Activated naive CD4-positive, alpha-beta T cell treated with anti-CD3 and anti-CD28 coated beads, Interleukin-2, amount 50 U/mL, for 24 hours (primary cell): ENCODE measurements around the gene NPIPB2.
"Not testable (repeated sequence)": the region's sequence is repeated elsewhere in the genome, so short reads cannot be mapped to it uniquely, and the experiment has no call there.

Experiments used
- H3K27ac Mint-ChIP-seq: one replicate; pipeline ENCODE4 v1.8.0; 2021; ENCODE audit warnings: mild to moderate bottlenecking, mixed read lengths
- H3K27me3 Mint-ChIP-seq: one replicate; pipeline ENCODE4 v1.8.0; 2021; ENCODE audit warnings: mixed read lengths
- H3K36me3 Mint-ChIP-seq: one replicate; pipeline ENCODE4 v1.8.0; 2021; ENCODE audit warnings: mixed read lengths
- H3K4me1 Mint-ChIP-seq: one replicate; pipeline ENCODE4 v1.8.0; 2021; ENCODE audit warnings: mixed read lengths
- H3K4me3 Mint-ChIP-seq: one replicate; pipeline ENCODE4 v1.8.0; 2021; ENCODE audit warnings: mild to moderate bottlenecking, mixed read lengths
- H3K9me3 Mint-ChIP-seq: one replicate; pipeline ENCODE4 v1.8.0; 2021; ENCODE audit warnings: mixed read lengths

Gene NPIPB2

GRCh38 chr16:11941945-11942344 lies at the start of gene NPIPB2:
Gene NPIPB2 (minus strand): TSS chr16:11942045. CDS start chr16:11942045, 0 bp downstream.
- H3K9me3 Mint-ChIP-seq, H3K36me3 Mint-ChIP-seq, H3K4me1 Mint-ChIP-seq, H3K27me3 Mint-ChIP-seq, H3K4me3 Mint-ChIP-seq, H3K27ac Mint-ChIP-seq: not testable (repeated sequence)

- peaks cover 2% of the 10 kb centered on the region for H3K36me3 Mint-ChIP-seq
- H3K4me3 Mint-ChIP-seq, result no peak overlapping the region
- no peaks in the 10 kb centered on the region for H3K27me3 Mint-ChIP-seq
- H3K9me3 Mint-ChIP-seq, result no peaks in the 10 kb centered on the region
- peaks cover 6% of the 10 kb centered on the region for H3K4me1 Mint-ChIP-seq
- peak overlapping the region; percentile 65 for H3K27ac Mint-ChIP-seq
These were observed 49.0 kb upstream of the NPIPB2 start for GRCh38 chr16:11990702-11991390.

GRCh38 chr16:11988258-11988978 lies 46.6 kb upstream of the NPIPB2 start:
- no peaks in the 10 kb centered on the region for H3K27me3 Mint-ChIP-seq
- peaks cover 2% of the 10 kb centered on the region for H3K36me3 Mint-ChIP-seq
- no peaks in the 10 kb centered on the region for H3K9me3 Mint-ChIP-seq
- peaks cover 8% of the 10 kb centered on the region for H3K4me1 Mint-ChIP-seq
- no peak overlapping the region for H3K27ac Mint-ChIP-seq
- H3K4me3 Mint-ChIP-seq, result no peak overlapping the region

- H3K27me3 Mint-ChIP-seq, result no peaks in the 10 kb centered on the region
- H3K4me1 Mint-ChIP-seq, result peaks cover 8% of the 10 kb centered on the region
- no peak overlapping the region for H3K27ac Mint-ChIP-seq
- H3K4me3 Mint-ChIP-seq, result no peak overlapping the region
- peaks cover 2% of the 10 kb centered on the region for H3K36me3 Mint-ChIP-seq
- no peaks in the 10 kb centered on the region for H3K9me3 Mint-ChIP-seq
These were observed 44.7 kb upstream of the NPIPB2 start for GRCh38 chr16:11986521-11987057.

GRCh38 chr16:11985250-11985649 lies 43.4 kb upstream of the NPIPB2 start:
- H3K4me1 Mint-ChIP-seq, result peaks cover 16% of the 10 kb centered on the region
- H3K4me3 Mint-ChIP-seq, result no peak overlapping the region
- no peaks in the 10 kb centered on the region for H3K27me3 Mint-ChIP-seq
- no peaks in the 10 kb centered on the region for H3K9me3 Mint-ChIP-seq
- H3K36me3 Mint-ChIP-seq, result peaks cover 2% of the 10 kb centered on the region
- H3K27ac Mint-ChIP-seq, result no peak overlapping the region

- Mint-ChIP-seq H3K36me3 (peaks cover 2% of the 10 kb centered on the region), H3K4me3 (no peak overlapping the region), H3K27me3 (no peaks in the 10 kb centered on the region), H3K9me3 (no peaks in the 10 kb centered on the region), H3K27ac (no peak overlapping the region), H3K4me1 (peaks cover 50% of the 10 kb centered on the region)
These were observed 38.4 kb upstream of the NPIPB2 start for GRCh38 chr16:11980136-11980844.

- H3K4me1 Mint-ChIP-seq, result peaks cover 47% of the 10 kb centered on the region
- no peaks in the 10 kb centered on the region for H3K9me3 Mint-ChIP-seq
- H3K36me3 Mint-ChIP-seq, result peaks cover 2% of the 10 kb centered on the region
- no peaks in the 10 kb centered on the region for H3K27me3 Mint-ChIP-seq
- H3K4me3 Mint-ChIP-seq, result no peak overlapping the region
- no peak overlapping the region for H3K27ac Mint-ChIP-seq
These were observed 37.3 kb upstream of the NPIPB2 start for GRCh38 chr16:11979013-11979672.

- Mint-ChIP-seq H3K27ac (peak overlapping the region; percentile 41), H3K36me3 (peaks cover 2% of the 10 kb centered on the region), H3K27me3 (no peaks in the 10 kb centered on the region), H3K4me1 (peaks cover 47% of the 10 kb centered on the region), H3K9me3 (no peaks in the 10 kb centered on the region), H3K4me3 (peak overlapping the region; percentile 94)
These were observed 36.2 kb upstream of the NPIPB2 start for GRCh38 chr16:11978080-11978479.

GRCh38 chr16:11977376-11978041 lies 35.7 kb upstream of the NPIPB2 start:
- no peaks in the 10 kb centered on the region for H3K27me3 Mint-ChIP-seq
- no peaks in the 10 kb centered on the region for H3K9me3 Mint-ChIP-seq
- H3K4me3 Mint-ChIP-seq, result peak overlapping the region; percentile 94
- H3K36me3 Mint-ChIP-seq, result peaks cover 2% of the 10 kb centered on the region
- H3K4me1 Mint-ChIP-seq, result peaks cover 47% of the 10 kb centered on the region
- peak overlapping the region; percentile 90 for H3K27ac Mint-ChIP-seq

- H3K4me3 Mint-ChIP-seq, result peak overlapping the region; percentile 94
- H3K27ac Mint-ChIP-seq, result peak overlapping the region; percentile 90
- no peaks in the 10 kb centered on the region for H3K9me3 Mint-ChIP-seq
- no peaks in the 10 kb centered on the region for H3K27me3 Mint-ChIP-seq
- peaks cover 47% of the 10 kb centered on the region for H3K4me1 Mint-ChIP-seq
- peaks cover 2% of the 10 kb centered on the region for H3K36me3 Mint-ChIP-seq
These were observed 35.1 kb upstream of the NPIPB2 start for GRCh38 chr16:11976850-11977375.

- peaks cover 26% of the 10 kb centered on the region for H3K4me1 Mint-ChIP-seq
- H3K9me3 Mint-ChIP-seq, result no peaks in the 10 kb centered on the region
- no peak overlapping the region for H3K4me3 Mint-ChIP-seq
- no peak overlapping the region for H3K27ac Mint-ChIP-seq
- no peaks in the 10 kb centered on the region for H3K36me3 Mint-ChIP-seq
- H3K27me3 Mint-ChIP-seq, result no peaks in the 10 kb centered on the region
These were observed 31.2 kb upstream of the NPIPB2 start for GRCh38 chr16:11973070-11973469.

- Mint-ChIP-seq H3K27me3 (no peaks in the 10 kb centered on the region), H3K4me3 (no peak overlapping the region), H3K36me3 (no peaks in the 10 kb centered on the region), H3K4me1 (peaks cover 17% of the 10 kb centered on the region), H3K27ac (no peak overlapping the region), H3K9me3 (no peaks in the 10 kb centered on the region)
These were observed 30.3 kb upstream of the NPIPB2 start for GRCh38 chr16:11972128-11972527.

- not testable (repeated sequence) for H3K4me1 Mint-ChIP-seq, H3K27ac Mint-ChIP-seq, H3K36me3 Mint-ChIP-seq
These were observed 28.4 kb upstream of the NPIPB2 start for GRCh38 chr16:11970292-11970691.

GRCh38 chr16:11968577-11968976 lies 26.7 kb upstream of the NPIPB2 start:
- H3K4me3 Mint-ChIP-seq, result no peak overlapping the region
- H3K36me3 Mint-ChIP-seq, result no peaks in the 10 kb centered on the region
- H3K9me3 Mint-ChIP-seq, result no peaks in the 10 kb centered on the region
- H3K27ac Mint-ChIP-seq, result no peak overlapping the region
- no peaks in the 10 kb centered on the region for H3K27me3 Mint-ChIP-seq
- no peaks in the 10 kb centered on the region for H3K4me1 Mint-ChIP-seq

More at GRCh38 chr16:11970292-11970691, 28.4 kb upstream of the NPIPB2 start:
- not testable (repeated sequence) for H3K4me3 Mint-ChIP-seq, H3K9me3 Mint-ChIP-seq, H3K27me3 Mint-ChIP-seq
